ENCODE results near the gene HACD2.

DNA sequence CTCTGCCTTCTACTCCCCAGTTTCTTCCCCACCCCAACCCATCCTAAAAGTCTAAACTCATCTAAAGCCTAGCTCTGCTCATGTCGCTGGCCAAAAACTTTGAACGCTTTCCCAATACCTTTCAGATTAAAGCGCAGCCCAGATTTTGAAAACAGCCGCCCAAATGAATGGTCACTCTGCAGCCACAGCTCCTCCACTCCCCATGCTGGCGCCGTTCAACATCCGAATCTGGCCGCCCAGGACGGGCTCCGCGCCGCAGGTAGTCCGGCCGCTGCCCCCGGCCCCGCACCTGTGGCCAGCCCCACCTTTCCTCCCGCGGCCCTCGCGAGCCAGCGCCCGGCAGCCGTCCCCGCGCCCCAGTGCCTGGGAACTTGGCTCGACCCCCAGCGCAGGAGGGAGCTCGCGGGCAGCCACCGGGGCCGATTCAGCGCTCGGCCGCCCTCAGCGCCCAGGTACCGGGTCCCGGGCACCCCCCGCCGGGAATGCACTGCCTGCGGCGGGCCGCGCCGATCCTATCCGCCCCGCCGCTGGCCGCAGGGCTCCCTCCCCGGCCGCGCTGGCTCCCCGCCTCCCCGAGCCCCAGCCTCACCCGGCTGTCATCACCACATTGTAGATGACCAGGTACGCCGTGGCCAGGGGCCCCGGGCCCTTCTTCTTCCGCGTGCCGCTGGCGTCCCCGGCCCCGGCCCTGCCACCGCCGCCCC, 417 bp downstream of the HACD2 start:
- TF ChIP-seq, protein P1, sequence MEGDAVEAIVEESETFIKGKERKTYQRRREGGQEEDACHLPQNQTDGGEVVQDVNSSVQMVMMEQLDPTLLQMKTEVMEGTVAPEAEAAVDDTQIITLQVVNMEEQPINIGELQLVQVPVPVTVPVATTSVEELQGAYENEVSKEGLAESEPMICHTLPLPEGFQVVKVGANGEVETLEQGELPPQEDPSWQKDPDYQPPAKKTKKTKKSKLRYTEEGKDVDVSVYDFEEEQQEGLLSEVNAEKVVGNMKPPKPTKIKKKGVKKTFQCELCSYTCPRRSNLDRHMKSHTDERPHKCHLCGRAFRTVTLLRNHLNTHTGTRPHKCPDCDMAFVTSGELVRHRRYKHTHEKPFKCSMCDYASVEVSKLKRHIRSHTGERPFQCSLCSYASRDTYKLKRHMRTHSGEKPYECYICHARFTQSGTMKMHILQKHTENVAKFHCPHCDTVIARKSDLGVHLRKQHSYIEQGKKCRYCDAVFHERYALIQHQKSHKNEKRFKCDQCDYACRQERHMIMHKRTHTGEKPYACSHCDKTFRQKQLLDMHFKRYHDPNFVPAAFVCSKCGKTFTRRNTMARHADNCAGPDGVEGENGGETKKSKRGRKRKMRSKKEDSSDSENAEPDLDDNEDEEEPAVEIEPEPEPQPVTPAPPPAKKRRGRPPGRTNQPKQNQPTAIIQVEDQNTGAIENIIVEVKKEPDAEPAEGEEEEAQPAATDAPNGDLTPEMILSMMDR (IDR thresholded peaks at IDR 0.05; ENCODE audit: extremely low read depth in 1 of 2, insufficient read depth in 1 of 2, low read depth in 1 of 2, low read length in 2 of 2), result peak in 1 of 2 donors; percentile 13
- TF ChIP-seq POLR2AphosphoS5 (IDR thresholded peaks at IDR 0.05; ENCODE audit: insufficient read depth, low read depth, low read length) (no peak), POLR2A (IDR thresholded peaks at IDR 0.05; ENCODE audit: low read depth, low read length) (no peak), EZH2 (IDR thresholded peaks at IDR 0.05; ENCODE audit: borderline replicate concordance, low read depth, low read length, severe bottlenecking) (no peak), JUN (IDR thresholded peaks at IDR 0.05; ENCODE audit: borderline replicate concordance, insufficient read depth, insufficient read length, low read depth) (no peak), GATA2 (IDR thresholded peaks at IDR 0.05; ENCODE audit: insufficient read depth, insufficient read length, low read depth, low read length) (no peak), MYC (IDR thresholded peaks at IDR 0.05; ENCODE audit: low read depth, low read length) (no peak)
- TF ChIP-seq, protein P2, sequence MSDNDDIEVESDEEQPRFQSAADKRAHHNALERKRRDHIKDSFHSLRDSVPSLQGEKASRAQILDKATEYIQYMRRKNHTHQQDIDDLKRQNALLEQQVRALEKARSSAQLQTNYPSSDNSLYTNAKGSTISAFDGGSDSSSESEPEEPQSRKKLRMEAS (IDR thresholded peaks at IDR 0.05; ENCODE audit: insufficient read depth, insufficient read length), result no peak

Data from endothelial cell of umbilical vein (primary cell).